ENCODE results near the gene COL6A5.

DNA sequence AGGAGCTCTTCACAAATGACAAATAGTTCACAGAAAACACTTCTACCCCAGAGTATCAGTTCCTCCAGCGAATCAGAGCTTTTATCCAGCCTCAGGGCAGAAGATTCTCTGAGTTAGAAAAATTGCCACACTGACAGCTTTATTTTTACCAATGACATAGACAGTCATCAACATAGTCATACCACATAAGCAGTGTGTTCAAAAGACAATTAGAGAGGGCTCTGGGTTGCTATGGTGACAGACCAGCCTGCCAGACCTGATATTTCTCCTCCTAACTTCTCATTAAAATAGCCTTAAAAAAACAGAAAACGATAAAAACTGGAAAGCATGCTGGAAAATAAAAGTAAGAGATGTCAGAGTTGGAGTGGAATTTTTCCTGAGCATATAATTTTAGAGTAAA is 45.9 kb upstream of the COL6A5 start:
- TF ChIP-seq, protein P1, sequence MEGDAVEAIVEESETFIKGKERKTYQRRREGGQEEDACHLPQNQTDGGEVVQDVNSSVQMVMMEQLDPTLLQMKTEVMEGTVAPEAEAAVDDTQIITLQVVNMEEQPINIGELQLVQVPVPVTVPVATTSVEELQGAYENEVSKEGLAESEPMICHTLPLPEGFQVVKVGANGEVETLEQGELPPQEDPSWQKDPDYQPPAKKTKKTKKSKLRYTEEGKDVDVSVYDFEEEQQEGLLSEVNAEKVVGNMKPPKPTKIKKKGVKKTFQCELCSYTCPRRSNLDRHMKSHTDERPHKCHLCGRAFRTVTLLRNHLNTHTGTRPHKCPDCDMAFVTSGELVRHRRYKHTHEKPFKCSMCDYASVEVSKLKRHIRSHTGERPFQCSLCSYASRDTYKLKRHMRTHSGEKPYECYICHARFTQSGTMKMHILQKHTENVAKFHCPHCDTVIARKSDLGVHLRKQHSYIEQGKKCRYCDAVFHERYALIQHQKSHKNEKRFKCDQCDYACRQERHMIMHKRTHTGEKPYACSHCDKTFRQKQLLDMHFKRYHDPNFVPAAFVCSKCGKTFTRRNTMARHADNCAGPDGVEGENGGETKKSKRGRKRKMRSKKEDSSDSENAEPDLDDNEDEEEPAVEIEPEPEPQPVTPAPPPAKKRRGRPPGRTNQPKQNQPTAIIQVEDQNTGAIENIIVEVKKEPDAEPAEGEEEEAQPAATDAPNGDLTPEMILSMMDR (conservative IDR thresholded peaks at IDR 0.05): no peak
- no peak for TF ChIP-seq EZH2 (IDR thresholded peaks at IDR 0.05; ENCODE audit: low read depth)

Measured in PC-9 (cell line).